Left lung (tissue), 10 donors: ENCODE results near the gene FOSB. TPM values are rescaled to one million over a fixed set of nuclear protein-coding genes. Genes with fewer than 3 reads are reported as not detected.

Experiments used
- ATAC-seq: fragments of 200-7000 bp; cut with Tn5 transposase; one replicate; pipeline ENCODE4 v1.9.1; 2020; ENCODE audit warnings: moderate library complexity
- DNase-seq, 4 donors: peaks; one replicate each; pipeline ENCODE4 v3.0.0-alpha.2; 2013 to 2020
- H3K27ac ChIP-seq, 2 donors: fragments of 200-600 bp; sonication (generic) in 1 of 2; one replicate each; pipeline versions ENCODE4 v1.5.0 to v1.8.0; 2020 to 2021
- H3K27me3 ChIP-seq, 2 donors: fragments of 200-600 bp; sonication (generic) in 1 of 2; one replicate each; pipeline versions ENCODE4 v1.5.0 to v1.8.0; 2020 to 2021
- H3K36me3 ChIP-seq, 2 donors: fragments of 200-600 bp; sonication (generic) in 1 of 2; one replicate each; pipeline versions ENCODE4 v1.5.0 to v1.8.0; 2020 to 2021
- H3K4me1 ChIP-seq, 2 donors: fragments of 200-600 bp; one replicate each; pipeline ENCODE4 v1.8.0; 2021
- H3K4me3 ChIP-seq, 2 donors: fragments of 200-600 bp; sonication (generic) in 1 of 2; one replicate each; pipeline versions ENCODE4 v1.5.0 to v1.8.0; 2020 to 2021; ENCODE audit warnings: mild to moderate bottlenecking in 1 of 2
- H3K9me3 ChIP-seq, 2 donors: fragments of 200-600 bp; sonication (generic) in 1 of 2; one replicate each; pipeline versions ENCODE4 v1.5.0 to v1.8.0; 2020 to 2021
- CTCF ChIP-seq, 2 donors: fragments of 200-600 bp; sonication (generic) in 1 of 2; IDR thresholded peaks; one replicate each; pipeline versions ENCODE4 v1.5.0 to v1.8.0; 2021; ENCODE audit warnings: antibody characterized with exemption in 2 of 2
- intact Hi-C, 2 donors: fragments of 100-400 bp; cut with DNase I; formaldehyde crosslinking; loops; one replicate each; pipeline versions ENCODE4 v1.11.2 to v1.14.2; 2022
- polyA plus RNA-seq, 6 donors: library from polyadenylated mRNA; unstranded; fragments of 120-200 nt; gene quantifications; one replicate each; pipeline ENCODE4 v1.2.1, GENCODE V29; 2013; ENCODE audit not compliant: insufficient read length in 6 of 6
- total RNA-seq, 2 donors: library from RNA; stranded (reverse); fragmentation: NEBNext Ultra II Directional; extraction: Animal tissue kit (Norgen Biotek cat#: 25700); gene quantifications; one replicate each; pipeline ENCODE4 v1.2.1, GENCODE V29; 2021
- donor health status: DM: no; HTN: yes; CAD: no.
- donor health status: DM: no; HTN: no; CAD: no.

The FOSB gene
- total and polyA plus RNA-seq, 8 donors = 5.7 to 766 (median 126) TPM

- DNase-seq (peak; percentile 84 to 91 (median 89)), ATAC-seq (peak; percentile 93)
- intact Hi-C loops = loop anchor here in 1 of 2 donors (5.0 kb wide), 1 partner anchor 36 kb away; no protein-coding TSS in a partner anchor
- Histone ChIP-seq H3K4me1 (peaks cover 0 to 19% of the 10 kb centered on the region in 2 donors), H3K36me3 (no peaks in the 10 kb centered on the region), H3K9me3 (no peaks in the 10 kb centered on the region), H3K27me3 (peaks cover 0 to 32% of the 10 kb centered on the region in 2 donors), H3K27ac (peak overlapping the region; percentile 94 to 96), H3K4me3 (peak overlapping the region; percentile 33 to 34)
- TF ChIP-seq CTCF (IDR thresholded peaks at IDR 0.05) = peak; percentile 95 to 96
These were observed 10.8 kb downstream of the FOSB start for GRCh38 chr19:45478454-45479238.

- H3K36me3 ChIP-seq = no peaks in the 10 kb centered on the region
- ATAC-seq (no peak), DNase-seq (no peak)
- TF ChIP-seq CTCF (IDR thresholded peaks at IDR 0.05) = no peak
- H3K27ac ChIP-seq = no peak overlapping the region
- no peak overlapping the region for H3K4me3 ChIP-seq
- no peaks in the 10 kb centered on the region for H3K9me3 ChIP-seq
- intact Hi-C loops = loop anchor here in 1 of 2 donors (5.0 kb wide), 1 partner anchor 41 kb away; no protein-coding TSS in a partner anchor
- H3K4me1 ChIP-seq = peaks cover 0 to 17% of the 10 kb centered on the region in 2 donors
- H3K27me3 ChIP-seq = no peaks in the 10 kb centered on the region
These were observed 15.2 kb downstream of the FOSB start for GRCh38 chr19:45483033-45483432.

GRCh38 chr19:45484273-45484945, 16.6 kb downstream of the FOSB start:
- TF ChIP-seq CTCF (IDR thresholded peaks at IDR 0.05) = no peak
- no peak overlapping the region for H3K27ac ChIP-seq
- no peaks in the 10 kb centered on the region for H3K36me3 ChIP-seq
- no peaks in the 10 kb centered on the region for H3K27me3 ChIP-seq
- H3K9me3 ChIP-seq = no peaks in the 10 kb centered on the region
- DNase-seq = peak in 1 of 4 donors; percentile 5
- peaks cover 0 to 10% of the 10 kb centered on the region in 2 donors for H3K4me1 ChIP-seq
- H3K4me3 ChIP-seq = no peak overlapping the region
- no peak for ATAC-seq
- intact Hi-C loops = loop anchor here in 1 of 2 donors (5.0 kb wide), 1 partner anchor 42 kb away; no protein-coding TSS in a partner anchor

DNA sequence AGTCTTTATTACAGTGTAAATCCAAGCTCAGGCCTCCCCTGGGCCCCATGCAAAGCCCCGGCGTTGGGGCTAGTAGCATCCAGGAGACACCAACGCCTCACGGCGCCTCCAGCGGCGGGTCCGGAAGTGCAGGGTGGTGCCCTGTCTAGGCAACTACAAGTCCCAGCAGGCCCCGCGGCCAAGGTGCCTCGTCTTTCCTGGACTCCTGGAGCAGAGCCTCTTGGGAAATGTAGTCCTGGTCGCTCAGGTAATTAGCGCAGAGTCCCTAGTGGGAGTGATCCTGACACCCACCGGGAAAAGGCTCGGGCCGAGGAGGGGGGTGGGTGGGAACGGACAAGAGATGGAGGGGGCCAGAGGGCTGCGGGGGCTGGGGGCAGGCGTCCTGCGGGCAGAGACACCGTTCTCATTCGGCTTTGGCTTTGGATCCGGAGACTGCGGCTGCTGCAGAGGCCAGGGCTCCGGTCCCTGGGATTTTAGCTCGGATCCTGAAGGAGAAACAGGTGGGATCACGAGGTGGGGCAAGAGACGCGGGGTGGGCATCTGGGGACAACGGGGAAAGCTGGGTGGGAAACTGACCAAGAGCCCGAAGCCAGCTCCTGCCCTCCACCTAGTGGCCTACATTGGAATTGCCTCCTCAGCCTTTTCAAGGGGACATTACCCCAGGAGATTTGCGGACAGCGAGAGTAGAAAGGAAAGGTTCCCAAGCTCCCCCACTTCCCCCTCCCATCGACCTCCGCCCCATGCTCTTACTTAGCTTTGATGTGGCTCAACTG, 17.7 kb downstream of the FOSB start:
- TF ChIP-seq CTCF (IDR thresholded peaks at IDR 0.05) = peak; percentile 77
- no peaks in the 10 kb centered on the region for H3K36me3 ChIP-seq
- peak; percentile 100 for ATAC-seq
- peak overlapping the region; percentile 52 to 63 for H3K4me3 ChIP-seq
- DNase-seq = peak; percentile 87 to 100 (median 96)
- peak overlapping the region; percentile 26 to 74 for H3K27ac ChIP-seq
- H3K4me1 ChIP-seq = peaks cover 0 to 10% of the 10 kb centered on the region in 2 donors
- intact Hi-C loops = no loop called here
- no peaks in the 10 kb centered on the region for H3K9me3 ChIP-seq
- H3K27me3 ChIP-seq = no peaks in the 10 kb centered on the region
